GM19023 (cell line): ENCODE results near the gene SREBF2.
"Not testable (repeated sequence)": the region's sequence is repeated elsewhere in the genome, so short reads cannot be mapped to it uniquely, and the experiment has no call there.

Experiments
- ATAC-seq: cut with Tn5 transposase; IDR thresholded peaks from one replicate; pipeline ENCODE4 v1.9.1; 2021; ENCODE audit warnings: mild to moderate bottlenecking, moderate library complexity; ENCODE audit not compliant: unreplicated experiment

The SREBF2 gene

GRCh38 chr22:41841085-41841712 lies 8.3 kb downstream of the SREBF2 start:
- no peak for ATAC-seq

DNA sequence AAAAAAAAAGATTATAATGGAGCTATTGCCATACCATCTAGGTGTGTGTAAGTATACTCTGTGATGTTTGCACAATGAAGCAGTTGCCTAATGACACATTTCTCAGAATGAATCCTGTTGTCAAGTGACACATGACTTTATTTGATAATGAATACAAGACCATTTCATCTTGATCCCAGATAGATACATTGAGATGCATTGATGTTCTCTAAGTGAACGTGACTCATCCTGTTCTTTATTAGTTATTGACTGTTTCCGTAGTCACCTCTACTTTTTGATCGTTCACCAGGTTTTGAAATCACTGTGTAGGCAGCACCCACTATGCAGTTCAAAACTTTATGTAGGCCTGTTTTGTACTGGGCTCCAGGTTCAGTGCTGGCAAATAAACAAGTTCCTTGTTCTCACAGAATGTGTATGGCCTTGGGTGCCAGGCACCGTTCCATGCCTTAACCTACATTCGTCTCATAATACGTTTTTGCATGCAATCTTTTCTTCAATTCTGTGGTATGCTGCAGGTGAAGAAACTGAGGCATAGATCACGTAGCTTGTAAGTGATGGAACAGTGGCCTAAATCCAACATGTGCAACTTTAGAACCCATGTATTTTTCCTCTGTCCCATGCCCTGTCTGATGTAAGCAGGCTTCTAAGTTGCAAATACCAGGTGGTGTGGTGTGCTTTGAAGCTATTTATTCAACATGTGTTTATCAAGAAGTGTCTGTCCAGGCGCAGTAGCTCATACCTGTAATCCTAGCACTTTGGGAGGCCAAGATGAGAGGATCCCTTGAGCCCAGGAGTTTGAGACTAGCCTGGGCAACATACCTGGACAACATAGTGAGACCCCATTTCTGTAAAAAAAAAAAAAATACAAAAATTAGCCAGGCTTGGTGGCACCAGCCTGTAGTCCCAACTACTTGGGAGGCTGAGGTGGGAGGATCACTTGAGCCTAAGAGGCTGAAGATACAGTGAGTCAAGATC lies 10.4 kb downstream of the SREBF2 start:
- ATAC-seq: no peak

- ATAC-seq: no peak
These were observed 11.1 kb downstream of the SREBF2 start for GRCh38 chr22:41844036-41844435.

DNA sequence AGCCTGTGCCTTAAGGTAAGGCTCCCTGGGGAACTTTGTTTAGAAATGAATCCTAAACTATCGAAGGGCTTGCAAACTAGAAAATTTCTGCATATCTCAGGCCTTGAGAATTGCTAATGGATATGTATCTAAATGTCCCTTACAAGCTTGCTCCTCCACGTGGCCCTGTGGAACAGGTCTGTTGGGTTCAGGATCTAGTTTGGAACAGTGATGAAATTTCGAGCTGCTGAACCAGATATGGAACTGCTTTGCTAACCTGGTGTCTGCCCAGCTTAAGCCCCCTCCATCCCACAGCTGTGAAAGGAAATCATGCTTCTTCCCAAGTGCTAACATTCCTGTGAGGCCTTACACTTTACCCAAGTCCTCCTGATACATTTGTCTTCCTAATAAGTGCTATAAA lies 11.6 kb downstream of the SREBF2 start:
- ATAC-seq: no peak

GRCh38 chr22:41845380-41846267 lies 12.7 kb downstream of the SREBF2 start:
- ATAC-seq: no peak

GRCh38 chr22:41846268-41846987 lies 13.5 kb downstream of the SREBF2 start:
- ATAC-seq: no peak

GRCh38 chr22:41847300-41847699 lies 14.4 kb downstream of the SREBF2 start:
- no peak for ATAC-seq

DNA sequence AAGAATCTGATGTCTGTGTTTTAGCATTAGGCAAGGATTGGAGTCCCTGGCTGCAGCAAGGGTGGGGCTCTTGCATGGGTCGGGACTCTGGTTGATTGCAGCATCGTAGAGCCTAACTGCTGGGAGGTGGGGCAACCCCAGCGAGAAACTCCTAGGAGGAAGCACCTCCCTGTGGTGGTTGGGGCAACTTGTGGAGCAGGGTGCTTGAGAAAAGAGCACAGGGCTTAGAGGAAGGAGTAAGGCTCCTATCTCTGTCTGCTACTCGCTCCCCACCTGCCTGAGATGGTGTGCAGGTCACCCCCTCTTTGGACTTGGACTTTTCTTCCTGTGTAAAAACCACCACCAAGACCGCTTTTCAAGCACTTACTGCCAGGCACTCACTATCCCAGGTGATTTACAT lies 15.6 kb downstream of the SREBF2 start:
- ATAC-seq: no peak

- no peak for ATAC-seq
These were observed 23.6 kb downstream of the SREBF2 start for GRCh38 chr22:41856469-41856868.

- no peak for ATAC-seq
These were observed 24.4 kb downstream of the SREBF2 start for GRCh38 chr22:41857155-41857859.

GRCh38 chr22:41857860-41858199 lies 24.9 kb downstream of the SREBF2 start:
- no peak for ATAC-seq

- ATAC-seq: peak; percentile 57
These were observed 29.2 kb downstream of the SREBF2 start for GRCh38 chr22:41862160-41862529.

DNA sequence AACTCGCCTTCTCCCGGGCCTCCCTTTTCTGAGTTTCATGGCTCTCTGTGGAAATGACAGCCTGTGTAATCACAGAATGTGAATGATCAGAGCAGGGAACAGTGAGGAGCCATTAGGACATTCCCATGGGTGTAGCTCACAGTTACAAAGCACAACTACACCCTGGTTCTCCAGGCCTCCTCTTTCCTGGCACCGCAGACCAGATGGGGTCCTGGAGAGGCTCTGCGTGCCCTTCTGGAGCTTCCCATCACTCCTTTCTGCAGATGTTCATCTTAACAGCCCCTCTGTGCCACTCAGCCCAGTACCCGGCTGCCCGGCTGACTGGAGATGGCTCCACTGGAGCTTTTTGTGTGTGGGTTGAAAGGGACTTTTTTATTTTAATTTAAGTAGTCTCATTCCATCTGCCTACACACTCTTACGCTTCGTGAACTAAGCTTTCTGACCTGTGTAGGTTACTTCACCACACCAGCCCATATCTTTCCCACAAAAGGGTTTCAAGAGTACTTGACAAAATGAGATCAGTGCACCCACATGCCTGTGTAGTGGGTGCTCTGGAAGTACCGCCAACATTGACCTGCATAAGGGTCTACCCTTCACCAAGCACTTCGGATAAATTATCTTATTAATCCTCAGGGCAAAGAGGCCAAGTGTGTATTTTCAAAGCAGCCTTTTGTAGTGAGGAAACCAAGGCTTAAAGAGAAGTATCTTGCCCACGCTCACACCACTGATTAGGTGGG lies 29.8 kb downstream of the SREBF2 start:
- ATAC-seq: peak; percentile 63

DNA sequence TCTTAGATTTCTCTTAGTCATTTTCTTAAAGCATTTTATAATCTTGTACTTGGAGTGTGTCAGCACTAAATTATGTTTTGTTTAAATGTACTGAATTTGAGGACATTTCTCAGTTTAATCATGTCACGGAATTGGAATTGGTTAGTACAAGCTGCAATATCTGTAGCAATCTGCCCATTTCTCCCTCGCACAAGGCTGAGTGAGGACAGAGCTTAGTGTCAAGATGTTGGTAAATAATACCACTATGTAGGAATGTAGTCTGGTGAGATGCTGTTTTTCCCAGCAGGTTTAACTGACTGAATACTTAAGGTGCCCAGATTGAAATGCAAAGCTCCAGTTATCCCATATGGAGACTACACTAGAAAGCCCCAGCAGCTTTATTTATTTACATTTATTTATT lies 30.6 kb downstream of the SREBF2 start:
- ATAC-seq: no peak

DNA sequence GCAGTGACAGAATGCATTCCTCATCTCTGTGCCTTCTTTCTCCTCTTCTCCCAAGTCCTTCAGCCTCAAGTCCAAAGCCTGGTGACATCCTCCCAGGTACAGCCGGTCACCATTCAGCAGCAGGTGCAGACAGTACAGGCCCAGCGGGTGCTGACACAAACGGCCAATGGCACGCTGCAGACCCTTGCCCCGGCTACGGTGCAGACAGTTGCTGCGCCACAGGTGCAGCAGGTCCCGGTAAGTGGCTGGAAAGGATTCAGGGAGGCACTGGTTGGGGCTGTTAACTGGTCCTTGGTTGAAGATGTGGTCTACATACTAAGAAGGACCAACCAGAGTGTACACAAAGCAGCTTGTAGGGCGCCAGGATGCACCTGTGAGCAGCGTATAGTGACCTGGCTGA lies 35.7 kb downstream of the SREBF2 start:
- no peak for ATAC-seq

GRCh38 chr22:41870081-41870480 lies 37.2 kb downstream of the SREBF2 start:
- ATAC-seq: not testable (repeated sequence)

- no peak for ATAC-seq
These were observed 37.9 kb downstream of the SREBF2 start for GRCh38 chr22:41870786-41871185.

DNA sequence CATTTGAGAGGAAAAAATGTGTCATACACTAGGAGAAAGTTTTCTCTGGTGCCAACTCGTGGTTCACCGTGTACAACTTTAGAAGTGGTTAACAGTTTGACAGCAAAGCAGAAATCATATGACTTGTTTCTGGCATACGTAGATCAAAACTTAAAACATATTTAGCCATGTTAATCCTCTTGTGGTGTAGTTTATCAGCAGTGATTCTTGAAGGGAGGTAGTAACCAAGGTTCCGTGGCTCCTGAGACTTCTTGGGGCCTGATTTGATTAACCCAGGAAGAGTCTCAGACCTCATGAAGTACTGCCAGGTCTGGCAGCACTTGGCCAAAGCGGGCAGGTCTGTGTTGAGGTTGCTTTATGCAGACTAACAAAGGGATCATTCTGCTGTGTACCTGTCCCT lies 40.5 kb downstream of the SREBF2 start:
- ATAC-seq: no peak

GRCh38 chr22:41874090-41874489 lies 41.2 kb downstream of the SREBF2 start:
- no peak for ATAC-seq
